Measurements from ENCODE around the gene ZKSCAN1.

ZKSCAN1 gene

GRCh38 chr7:100080907-100081534 is 65.6 kb downstream of the ZKSCAN1 start:
- peak; percentile 58 for DNase-seq (ENCODE audit: low spot score)

DNA sequence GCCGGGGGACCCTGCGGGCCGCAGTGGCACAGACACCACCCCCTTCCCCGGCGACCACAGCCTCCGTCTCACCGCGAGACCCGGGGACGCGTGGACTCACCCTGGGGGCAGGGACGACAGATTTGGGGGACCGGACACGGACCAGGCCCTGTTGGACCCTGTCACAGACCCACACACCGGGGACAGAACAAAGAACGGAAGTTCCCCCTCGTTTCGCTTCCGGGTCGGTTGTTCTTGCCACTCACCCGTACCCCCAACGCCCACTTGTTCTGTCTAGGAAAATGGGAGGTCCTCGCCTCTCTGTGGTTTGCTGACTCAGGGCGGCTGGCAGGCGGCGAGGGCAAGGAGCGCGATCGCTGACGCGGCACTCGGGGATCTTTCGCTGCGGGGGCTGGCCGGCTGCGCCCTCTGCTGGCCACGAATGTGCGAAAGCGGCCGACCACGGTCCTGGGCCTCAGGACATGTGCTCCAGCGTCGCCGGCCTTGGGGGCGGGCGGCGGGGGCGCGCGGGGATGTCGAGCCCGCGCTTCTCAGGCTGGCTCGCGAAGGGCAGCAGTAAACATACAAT is 66.2 kb downstream of the ZKSCAN1 start, which contains the start of gene ZNF3:
Gene ZNF3, minus strand, starts transcription at position 189 of the 568 bp plus-strand sequence. CDS start 4,366 bp downstream, outside the sequence.
- peak; percentile 100 for DNase-seq (ENCODE audit: low spot score)

DNA sequence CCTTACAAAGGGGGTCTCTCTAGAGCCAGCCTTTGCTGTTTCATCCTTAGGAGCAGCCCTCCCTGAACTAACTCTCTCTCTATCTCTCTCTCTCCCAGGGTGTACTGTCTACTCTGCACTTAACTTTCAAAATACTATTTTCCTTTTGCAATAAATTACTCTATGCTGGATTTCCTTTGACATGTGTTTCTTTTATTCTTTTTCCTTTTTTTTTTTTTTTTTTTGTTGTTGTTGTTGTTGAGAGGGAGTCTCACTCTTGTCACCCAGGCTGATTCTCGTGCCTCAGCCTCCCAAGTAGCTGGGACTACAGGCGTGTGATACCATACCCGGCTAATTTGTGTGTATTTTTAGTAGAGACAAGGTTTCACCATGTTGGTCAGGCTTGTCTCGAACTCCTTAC is 67.6 kb downstream of the ZKSCAN1 start:
- DNase-seq (ENCODE audit: low spot score) = no peak

- DNase-seq (ENCODE audit: low spot score) = no peak
These were observed 70.1 kb downstream of the ZKSCAN1 start for GRCh38 chr7:100085515-100085914.

GRCh38 chr7:100087055-100087750 is 71.8 kb downstream of the ZKSCAN1 start:
- DNase-seq (ENCODE audit: low spot score) = peak; percentile 94

- DNase-seq (ENCODE audit: low spot score) = no peak
These were observed 72.8 kb downstream of the ZKSCAN1 start for GRCh38 chr7:100088095-100088620.

DNA sequence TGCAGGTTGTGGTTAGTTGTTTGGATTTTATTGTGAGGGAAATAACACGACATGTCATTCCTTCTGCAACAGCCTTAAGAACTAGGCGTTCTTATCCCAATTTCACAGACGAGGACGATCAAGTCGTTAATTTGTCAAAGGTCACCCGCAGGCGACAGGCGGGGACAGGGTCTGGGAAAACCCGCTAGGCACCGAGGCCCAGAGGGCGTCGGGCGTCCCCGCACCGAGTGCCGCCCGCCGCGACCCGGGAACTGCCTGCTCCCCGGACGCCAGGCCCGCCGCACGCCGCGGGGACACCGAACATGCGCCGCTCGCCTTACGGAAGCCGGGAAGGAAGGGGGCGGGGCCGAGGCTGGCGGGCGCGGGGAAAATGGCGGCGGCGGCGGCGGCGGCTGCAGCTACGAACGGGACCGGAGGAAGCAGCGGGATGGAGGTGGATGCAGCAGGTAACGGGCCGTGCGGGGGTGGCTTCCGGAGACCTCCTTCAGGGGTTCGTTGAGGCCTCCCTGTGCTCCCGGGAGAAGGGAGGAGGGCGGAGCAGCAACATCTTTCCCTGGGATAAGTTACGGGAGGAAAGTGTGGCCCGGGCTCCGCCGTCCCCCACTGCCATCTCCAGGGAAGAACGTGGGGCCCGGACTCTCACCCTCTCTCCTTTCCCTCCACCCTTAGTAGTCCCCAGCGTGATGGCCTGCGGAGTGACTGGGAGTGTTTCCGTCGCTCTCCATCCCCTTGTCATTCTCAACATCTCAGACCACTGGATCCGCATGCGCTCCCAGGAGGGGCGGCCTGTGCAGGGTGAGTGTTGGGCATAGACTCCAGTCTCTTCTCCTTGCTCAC is 73.4 kb downstream of the ZKSCAN1 start, which contains the start of gene COPS6:
Gene COPS6, plus strand, starts transcription at position 349 of the 837 bp plus-strand sequence. Its CDS starts 22 bp downstream, at position 371.
- peak; percentile 83 for DNase-seq (ENCODE audit: low spot score)

DNA sequence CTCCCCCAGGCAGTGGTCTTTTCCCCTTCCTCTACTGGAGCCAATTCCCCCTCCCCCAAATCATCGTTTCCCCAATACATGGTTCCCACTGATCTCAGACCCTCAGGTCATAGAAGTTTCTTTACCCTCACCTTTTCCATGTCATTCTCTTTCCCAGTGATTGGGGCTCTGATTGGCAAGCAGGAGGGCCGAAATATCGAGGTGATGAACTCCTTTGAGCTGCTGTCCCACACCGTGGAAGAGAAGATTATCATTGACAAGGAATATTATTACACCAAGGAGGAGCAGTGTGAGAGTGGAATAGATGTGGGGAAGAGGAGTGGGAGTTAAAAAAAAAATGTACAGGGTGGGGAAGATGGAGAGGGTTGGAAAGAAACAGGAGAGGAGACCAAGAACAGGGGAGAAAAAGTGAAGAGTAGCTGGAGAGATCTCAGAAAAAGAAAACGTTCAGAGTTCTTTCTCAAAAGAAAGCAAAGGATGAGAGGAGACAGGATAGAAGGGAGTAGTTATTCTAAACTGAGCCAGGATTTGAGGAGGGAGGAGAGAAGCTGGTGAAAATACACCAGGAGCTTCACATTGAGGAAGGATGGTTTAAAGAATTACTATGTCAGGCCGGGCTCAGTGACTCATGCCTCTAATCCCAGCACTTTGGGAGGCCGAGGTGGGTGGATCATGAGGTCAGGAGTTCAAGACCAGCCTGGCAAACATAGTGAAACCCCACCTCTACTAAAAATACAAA is 74.2 kb downstream of the ZKSCAN1 start:
- DNase-seq (ENCODE audit: low spot score) = peak; percentile 77

GRCh38 chr7:100090527-100091410 is 75.4 kb downstream of the ZKSCAN1 start:
- peak; percentile 90 for DNase-seq (ENCODE audit: low spot score)
